SK-N-SH treated with all-trans-retinoic acid at 6 μM for 48 hours (cell line): ENCODE measurements around the gene IL17RB.

Source experiments
- PATZ1 ChIP-seq: fragments of 250-450 bp; sonication (Bioruptor Pico); IDR thresholded peaks from 2 replicates; pipeline ENCODE4 v1.8.0; 2020; ENCODE audit warnings: mild to moderate bottlenecking, moderate library complexity, borderline replicate concordance
- RARB ChIP-seq: fragments of 250-450 bp; sonication (Bioruptor Pico); IDR thresholded peaks from 2 replicates; pipeline ENCODE4 v1.8.0; 2021; ENCODE audit warnings: mild to moderate bottlenecking, moderate library complexity
- ZNF8 ChIP-seq: fragments of 450-650 bp; formaldehyde crosslinking; IDR thresholded peaks from 2 replicates; pipeline ENCODE4 v1.5.0; 2020; ENCODE audit warnings: mild to moderate bottlenecking, moderate library complexity

- TF ChIP-seq ZNF8 (no peak), PATZ1 (CRISPR knock-in tag) (no peak), RARB (CRISPR knock-in tag) (no peak)
Observed at GRCh38 chr3:53891497-53892285, 45.3 kb downstream of the IL17RB start, which contains the start of gene SELENOK.
